ENCODE measurements around the gene TMEM156. TPM values are rescaled to one million over a fixed set of nuclear protein-coding genes. Genes with fewer than 3 reads are reported as not detected.

TMEM156 gene, protein sequence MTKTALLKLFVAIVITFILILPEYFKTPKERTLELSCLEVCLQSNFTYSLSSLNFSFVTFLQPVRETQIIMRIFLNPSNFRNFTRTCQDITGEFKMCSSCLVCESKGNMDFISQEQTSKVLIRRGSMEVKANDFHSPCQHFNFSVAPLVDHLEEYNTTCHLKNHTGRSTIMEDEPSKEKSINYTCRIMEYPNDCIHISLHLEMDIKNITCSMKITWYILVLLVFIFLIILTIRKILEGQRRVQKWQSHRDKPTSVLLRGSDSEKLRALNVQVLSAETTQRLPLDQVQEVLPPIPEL
- total RNA-seq (under 1 TPM in 1 of 4 donors, not detected in 3; 0.15 TPM), polyA plus RNA-seq (under 1 TPM in 2 of 3 donors, not detected in 1; 0.08 to 0.10 TPM)
- long read RNA-seq, donor 1 = 0 reads
- long read RNA-seq, donor 2 = 0 reads

DNA sequence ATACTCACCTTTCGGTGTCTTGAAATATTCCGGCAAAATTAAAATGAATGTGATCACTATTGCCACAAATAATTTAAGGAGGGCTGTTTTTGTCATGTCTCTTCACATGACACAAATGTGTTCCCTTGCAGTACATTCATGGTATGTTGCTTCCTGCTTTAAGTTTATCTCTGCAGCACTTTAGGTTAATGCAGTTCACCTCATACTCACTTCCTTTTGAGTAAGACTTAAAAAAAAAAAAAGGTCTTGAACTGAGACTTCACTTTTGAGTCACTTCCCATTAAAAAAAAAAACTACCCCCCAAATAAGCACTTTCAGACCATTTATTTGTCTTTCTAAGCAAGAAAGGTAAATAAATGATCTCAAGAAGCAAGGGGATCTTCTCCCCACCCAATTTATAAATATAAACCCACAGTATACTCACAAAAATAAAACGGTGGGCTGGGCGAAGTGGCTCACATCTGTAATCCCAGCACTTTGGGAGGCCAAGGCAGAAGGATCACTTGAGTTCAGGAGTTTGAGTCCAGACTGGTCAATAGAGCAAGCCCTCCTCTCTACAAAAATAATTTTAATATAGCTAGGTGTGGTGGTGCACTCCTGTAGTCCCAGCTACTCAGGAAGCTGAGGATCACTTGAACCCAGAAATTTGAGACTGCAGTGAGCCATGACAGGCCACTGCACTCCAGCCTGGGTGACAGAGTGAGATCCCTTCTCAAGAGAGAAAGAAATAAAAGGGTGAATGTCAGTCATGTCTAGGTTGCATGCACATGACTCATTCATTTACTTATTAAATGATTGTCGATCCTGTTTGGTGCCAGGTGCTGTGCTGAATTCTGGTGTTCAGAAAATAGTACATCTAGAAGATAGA is at the start of gene TMEM156:
TMEM156 (minus strand) TSS at position 192 of the 868 bp plus-strand sequence; CDS start at position 96, 96 bp downstream.
- no peak within 1 kb of the TSS for H3K27ac ChIP-seq
- ATAC-seq = no peak

DNA sequence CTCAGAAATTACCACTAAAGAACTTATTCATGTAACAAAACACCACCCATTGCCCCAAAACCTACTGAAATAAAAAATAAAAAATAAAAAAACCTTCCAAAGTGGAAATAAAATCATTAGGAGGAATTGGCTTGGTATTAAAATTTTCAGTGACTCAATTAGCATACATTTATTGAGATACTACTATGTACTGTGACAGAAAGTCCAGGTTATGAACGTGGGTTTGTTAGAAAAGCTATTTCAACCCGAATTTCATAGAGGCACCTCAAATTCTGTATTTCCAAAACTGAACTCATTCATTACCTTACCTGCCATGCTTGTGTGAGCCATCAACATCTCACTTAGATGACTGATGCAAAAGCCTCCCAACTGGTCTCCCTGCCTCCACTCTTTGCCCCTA is 46.6 kb upstream of the TMEM156 start:
- WGBS, 3 donors = 91 to 96% (median 93%) methylated on average over 2 of the region's 2 CpGs
- H3K9me3 ChIP-seq = no peaks in the 10 kb centered on the region
- ATAC-seq = no peak
- H3K27me3 ChIP-seq (ENCODE audit: insufficient read depth in 3 of 3, low read length in 2 of 3) = no peaks in the 10 kb centered on the region
- TF ChIP-seq, protein P1, sequence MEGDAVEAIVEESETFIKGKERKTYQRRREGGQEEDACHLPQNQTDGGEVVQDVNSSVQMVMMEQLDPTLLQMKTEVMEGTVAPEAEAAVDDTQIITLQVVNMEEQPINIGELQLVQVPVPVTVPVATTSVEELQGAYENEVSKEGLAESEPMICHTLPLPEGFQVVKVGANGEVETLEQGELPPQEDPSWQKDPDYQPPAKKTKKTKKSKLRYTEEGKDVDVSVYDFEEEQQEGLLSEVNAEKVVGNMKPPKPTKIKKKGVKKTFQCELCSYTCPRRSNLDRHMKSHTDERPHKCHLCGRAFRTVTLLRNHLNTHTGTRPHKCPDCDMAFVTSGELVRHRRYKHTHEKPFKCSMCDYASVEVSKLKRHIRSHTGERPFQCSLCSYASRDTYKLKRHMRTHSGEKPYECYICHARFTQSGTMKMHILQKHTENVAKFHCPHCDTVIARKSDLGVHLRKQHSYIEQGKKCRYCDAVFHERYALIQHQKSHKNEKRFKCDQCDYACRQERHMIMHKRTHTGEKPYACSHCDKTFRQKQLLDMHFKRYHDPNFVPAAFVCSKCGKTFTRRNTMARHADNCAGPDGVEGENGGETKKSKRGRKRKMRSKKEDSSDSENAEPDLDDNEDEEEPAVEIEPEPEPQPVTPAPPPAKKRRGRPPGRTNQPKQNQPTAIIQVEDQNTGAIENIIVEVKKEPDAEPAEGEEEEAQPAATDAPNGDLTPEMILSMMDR (IDR thresholded peaks at IDR 0.05) = no peak
- no peak overlapping the region for H3K4me3 ChIP-seq
- intact Hi-C loops (cut with DNase I) = no loop called here
- peaks cover 3 to 9% of the 10 kb centered on the region in 2 donors for H3K36me3 ChIP-seq (ENCODE audit: insufficient read depth in 1 of 2, low read depth in 1 of 2)
- no peak overlapping the region for H3K27ac ChIP-seq
- no peak for DNase-seq
- H3K4me1 ChIP-seq = no peaks in the 10 kb centered on the region

More for the DNA sequence above, at the start of gene TMEM156:
- H3K4me1 ChIP-seq = peaks cover 3% of the 10 kb centered on the region
- H3K27me3 ChIP-seq (ENCODE audit: insufficient read depth in 3 of 3, low read length in 2 of 3) = no peaks in the 10 kb centered on the region
- TF ChIP-seq, protein P1 (IDR thresholded peaks at IDR 0.05) = no peak
- 82 to 83% (median 82%) methylated on average over 5 of the region's 5 CpGs for WGBS, 3 donors
- DNase-seq = no peak
- H3K9me3 ChIP-seq = no peaks in the 10 kb centered on the region
- H3K4me3 ChIP-seq = no peak within 1 kb of the TSS
- H3K36me3 ChIP-seq (ENCODE audit: insufficient read depth in 1 of 2, low read depth in 1 of 2) = no peaks in the 10 kb centered on the region
- intact Hi-C loops (cut with DNase I) = no loop called here

DNA sequence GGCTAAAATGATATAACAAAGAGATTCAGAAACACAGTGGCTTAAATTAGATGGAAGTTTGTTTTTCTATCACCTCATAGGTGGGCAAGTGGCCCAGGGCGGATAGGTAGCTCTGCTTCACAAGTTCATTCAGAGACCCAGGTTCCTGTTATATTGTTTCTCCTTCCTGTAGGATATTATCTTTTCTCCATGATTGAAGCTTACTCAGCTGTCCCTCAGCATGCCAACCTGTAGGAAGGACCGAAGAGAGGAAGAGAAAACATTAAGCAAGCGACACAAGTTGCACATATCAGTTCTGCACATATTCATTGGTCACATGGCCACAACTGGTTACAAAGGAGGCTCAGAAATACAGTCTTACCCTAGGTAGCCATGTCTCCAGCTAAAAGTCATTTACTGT is 36.7 kb upstream of the TMEM156 start:
- no peak overlapping the region for H3K27ac ChIP-seq
- intact Hi-C loops (cut with DNase I) = no loop called here
- no peaks in the 10 kb centered on the region for H3K4me1 ChIP-seq
- H3K36me3 ChIP-seq (ENCODE audit: insufficient read depth in 1 of 2, low read depth in 1 of 2) = no peaks in the 10 kb centered on the region
- H3K9me3 ChIP-seq = no peaks in the 10 kb centered on the region
- TF ChIP-seq, protein P1 (IDR thresholded peaks at IDR 0.05) = no peak
- 81 to 87% (median 86%) methylated on average over 3 of the region's 3 CpGs for WGBS, 3 donors
- DNase-seq (no peak), ATAC-seq (no peak)
- no peaks in the 10 kb centered on the region for H3K27me3 ChIP-seq (ENCODE audit: insufficient read depth in 3 of 3, low read length in 2 of 3)
- H3K4me3 ChIP-seq = no peak overlapping the region

DNA sequence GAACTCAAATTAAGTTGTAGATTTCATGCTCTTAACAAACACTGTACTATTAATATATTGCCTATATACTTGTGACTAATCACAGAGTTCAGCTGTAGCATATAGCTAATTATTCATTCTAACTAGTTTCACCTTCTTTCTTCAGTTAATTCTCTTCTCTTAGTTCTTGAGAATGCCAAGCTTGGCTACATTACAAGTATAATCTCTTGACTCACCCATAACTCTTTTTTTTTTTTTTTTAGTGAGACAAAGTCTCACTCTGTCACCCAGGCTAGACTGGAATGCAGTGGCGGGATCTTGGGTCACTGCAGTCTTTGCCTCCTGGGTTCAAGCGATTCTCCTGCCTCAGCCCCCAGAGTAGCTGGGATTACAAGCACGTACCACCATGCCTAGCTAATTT is 35.2 kb upstream of the TMEM156 start:
- TF ChIP-seq, protein P1 (IDR thresholded peaks at IDR 0.05) = no peak
- Histone ChIP-seq H3K36me3 (ENCODE audit: insufficient read depth in 1 of 2, low read depth in 1 of 2) (no peaks in the 10 kb centered on the region), H3K27ac (no peak overlapping the region), H3K4me3 (no peak overlapping the region), H3K4me1 (peaks cover 9% of the 10 kb centered on the region), H3K27me3 (ENCODE audit: insufficient read depth in 3 of 3, low read length in 2 of 3) (no peaks in the 10 kb centered on the region), H3K9me3 (no peaks in the 10 kb centered on the region)
- 96 to 100% (median 98%) methylated on average over 3 of the region's 3 CpGs for WGBS, 3 donors
- ATAC-seq (no peak), DNase-seq (no peak)
- intact Hi-C loops (cut with DNase I) = no loop called here
